Stimulated activated memory B cell treated with anti-CD40 and anti-IgM and Interleukin-4, amounts not matched to agents 10 μg/mL and 1 μg/mL and 100 μg/mL, for 72 hours (primary cell): Measurements from ENCODE around the gene GPRASP2.
"Not testable (repeated sequence)": the region's sequence is repeated elsewhere in the genome, so short reads cannot be mapped to it uniquely, and the experiment has no call there.

Source experiments
- ATAC-seq: fragments of 150-1000 bp; cut with Tn5 transposase; 2 replicates; pipeline ENCODE4 v1.10.0; 2021
- H3K27ac Mint-ChIP-seq: one replicate; pipeline ENCODE4 v1.8.0; 2022; ENCODE audit warnings: mild to moderate bottlenecking, mixed read lengths
- H3K27me3 Mint-ChIP-seq: one replicate; pipeline ENCODE4 v1.8.0; 2022; ENCODE audit warnings: mixed read lengths
- H3K36me3 Mint-ChIP-seq: one replicate; pipeline ENCODE4 v1.8.0; 2022; ENCODE audit warnings: mixed read lengths
- H3K4me1 Mint-ChIP-seq: one replicate; pipeline ENCODE4 v1.8.0; 2022; ENCODE audit warnings: mixed read lengths
- H3K4me3 Mint-ChIP-seq: one replicate; pipeline ENCODE4 v1.8.0; 2022; ENCODE audit warnings: mild to moderate bottlenecking, moderate library complexity, mixed read lengths
- H3K9me3 Mint-ChIP-seq: one replicate; pipeline ENCODE4 v1.8.0; 2022; ENCODE audit warnings: mixed read lengths

Gene GPRASP2

GRCh38 chrX:102720237-102721168 is 8.3 kb downstream of the GPRASP2 start, which contains the start of gene GPRASP3:
Gene GPRASP3 (plus strand): TSS chrX:102720743. CDS start chrX:102748996, 28,253 bp downstream.
- Mint-ChIP-seq H3K4me1 (peaks cover 7% of the 10 kb centered on the region), H3K36me3 (no peaks in the 10 kb centered on the region), H3K27me3 (no peaks in the 10 kb centered on the region), H3K9me3 (no peaks in the 10 kb centered on the region), H3K27ac (peak within 1 kb of the TSS; percentile 82), H3K4me3 (peak within 1 kb of the TSS; percentile 94)
- peak; percentile 82 for ATAC-seq

GRCh38 chrX:102721169-102721506 is 8.9 kb downstream of the GPRASP2 start:
- not testable (repeated sequence) for H3K4me1 Mint-ChIP-seq, H3K36me3 Mint-ChIP-seq, ATAC-seq, H3K27me3 Mint-ChIP-seq, H3K9me3 Mint-ChIP-seq
- Mint-ChIP-seq H3K27ac (peak overlapping the region; percentile 82), H3K4me3 (peak overlapping the region; percentile 94)

- no peak overlapping the region for H3K4me3 Mint-ChIP-seq
- peaks cover 7% of the 10 kb centered on the region for H3K4me1 Mint-ChIP-seq
- H3K27ac Mint-ChIP-seq = no peak overlapping the region
- H3K27me3 Mint-ChIP-seq = no peaks in the 10 kb centered on the region
- H3K36me3 Mint-ChIP-seq = no peaks in the 10 kb centered on the region
- no peaks in the 10 kb centered on the region for H3K9me3 Mint-ChIP-seq
- ATAC-seq = no peak
These were observed 11.2 kb downstream of the GPRASP2 start for GRCh38 chrX:102723456-102723855.

GRCh38 chrX:102727761-102728160 is 15.5 kb downstream of the GPRASP2 start:
- H3K4me1 Mint-ChIP-seq = no peaks in the 10 kb centered on the region
- H3K27me3 Mint-ChIP-seq = no peaks in the 10 kb centered on the region
- no peak for ATAC-seq
- H3K27ac Mint-ChIP-seq = no peak overlapping the region
- no peaks in the 10 kb centered on the region for H3K9me3 Mint-ChIP-seq
- no peak overlapping the region for H3K4me3 Mint-ChIP-seq
- H3K36me3 Mint-ChIP-seq = no peaks in the 10 kb centered on the region

GRCh38 chrX:102728646-102729045 is 16.4 kb downstream of the GPRASP2 start:
- Mint-ChIP-seq H3K9me3 (no peaks in the 10 kb centered on the region), H3K27me3 (no peaks in the 10 kb centered on the region), H3K4me3 (no peak overlapping the region), H3K27ac (no peak overlapping the region), H3K36me3 (no peaks in the 10 kb centered on the region), H3K4me1 (no peaks in the 10 kb centered on the region)
- no peak for ATAC-seq

GRCh38 chrX:102739657-102740056 is 27.4 kb downstream of the GPRASP2 start:
- no peak for ATAC-seq
- H3K27ac Mint-ChIP-seq = no peak overlapping the region
- H3K9me3 Mint-ChIP-seq = no peaks in the 10 kb centered on the region
- H3K4me3 Mint-ChIP-seq = no peak overlapping the region
- H3K4me1 Mint-ChIP-seq = no peaks in the 10 kb centered on the region
- H3K36me3 Mint-ChIP-seq = no peaks in the 10 kb centered on the region
- H3K27me3 Mint-ChIP-seq = no peaks in the 10 kb centered on the region

- ATAC-seq = no peak
- H3K4me3 Mint-ChIP-seq = no peak overlapping the region
- no peak overlapping the region for H3K27ac Mint-ChIP-seq
These were observed 32.1 kb downstream of the GPRASP2 start for GRCh38 chrX:102744307-102744706.

GRCh38 chrX:102745513-102745856 is 33.2 kb downstream of the GPRASP2 start:
- no peak for ATAC-seq
- Mint-ChIP-seq H3K4me3 (peak overlapping the region; percentile 76), H3K9me3 (no peaks in the 10 kb centered on the region), H3K27me3 (no peaks in the 10 kb centered on the region), H3K4me1 (no peaks in the 10 kb centered on the region), H3K36me3 (no peaks in the 10 kb centered on the region), H3K27ac (peak overlapping the region; percentile 46)

More at GRCh38 chrX:102744307-102744706, 32.1 kb downstream of the GPRASP2 start:
- Mint-ChIP-seq H3K27me3 (no peaks in the 10 kb centered on the region), H3K36me3 (no peaks in the 10 kb centered on the region), H3K9me3 (no peaks in the 10 kb centered on the region), H3K4me1 (no peaks in the 10 kb centered on the region)

- Mint-ChIP-seq H3K4me3 (peak overlapping the region; percentile 76), H3K27ac (peak overlapping the region; percentile 46), H3K9me3 (no peaks in the 10 kb centered on the region), H3K4me1 (no peaks in the 10 kb centered on the region), H3K36me3 (no peaks in the 10 kb centered on the region), H3K27me3 (no peaks in the 10 kb centered on the region)
- ATAC-seq = peak; percentile 43
These were observed 33.8 kb downstream of the GPRASP2 start for GRCh38 chrX:102745857-102746584.

- Mint-ChIP-seq H3K27ac (no peak overlapping the region), H3K9me3 (no peaks in the 10 kb centered on the region), H3K36me3 (no peaks in the 10 kb centered on the region), H3K4me1 (peaks cover 11% of the 10 kb centered on the region), H3K27me3 (no peaks in the 10 kb centered on the region), H3K4me3 (no peak overlapping the region)
- no peak for ATAC-seq
These were observed 53.0 kb downstream of the GPRASP2 start for GRCh38 chrX:102765217-102765616.

GRCh38 chrX:102765809-102766208 is 53.6 kb downstream of the GPRASP2 start:
- Mint-ChIP-seq H3K27ac (no peak overlapping the region), H3K36me3 (no peaks in the 10 kb centered on the region), H3K4me1 (peaks cover 12% of the 10 kb centered on the region), H3K27me3 (no peaks in the 10 kb centered on the region), H3K4me3 (no peak overlapping the region), H3K9me3 (no peaks in the 10 kb centered on the region)
- no peak for ATAC-seq

- ATAC-seq = no peak
These were observed 55.0 kb downstream of the GPRASP2 start for GRCh38 chrX:102767287-102767686.

More at GRCh38 chrX:102767287-102767686, 55.0 kb downstream of the GPRASP2 start:
- no peak overlapping the region for H3K27ac Mint-ChIP-seq
- H3K36me3 Mint-ChIP-seq = no peaks in the 10 kb centered on the region
- no peak overlapping the region for H3K4me3 Mint-ChIP-seq
- no peaks in the 10 kb centered on the region for H3K27me3 Mint-ChIP-seq
- no peaks in the 10 kb centered on the region for H3K9me3 Mint-ChIP-seq
- H3K4me1 Mint-ChIP-seq = peaks cover 12% of the 10 kb centered on the region
